ENCODE measurements around the gene SNX8. TPM values are rescaled to one million over a fixed set of nuclear protein-coding genes. Genes with fewer than 3 reads are reported as not detected.

The SNX8 gene
- total and polyA plus RNA-seq, 5 donors = 32.3 to 44.5 (median 37.6) TPM

DNA sequence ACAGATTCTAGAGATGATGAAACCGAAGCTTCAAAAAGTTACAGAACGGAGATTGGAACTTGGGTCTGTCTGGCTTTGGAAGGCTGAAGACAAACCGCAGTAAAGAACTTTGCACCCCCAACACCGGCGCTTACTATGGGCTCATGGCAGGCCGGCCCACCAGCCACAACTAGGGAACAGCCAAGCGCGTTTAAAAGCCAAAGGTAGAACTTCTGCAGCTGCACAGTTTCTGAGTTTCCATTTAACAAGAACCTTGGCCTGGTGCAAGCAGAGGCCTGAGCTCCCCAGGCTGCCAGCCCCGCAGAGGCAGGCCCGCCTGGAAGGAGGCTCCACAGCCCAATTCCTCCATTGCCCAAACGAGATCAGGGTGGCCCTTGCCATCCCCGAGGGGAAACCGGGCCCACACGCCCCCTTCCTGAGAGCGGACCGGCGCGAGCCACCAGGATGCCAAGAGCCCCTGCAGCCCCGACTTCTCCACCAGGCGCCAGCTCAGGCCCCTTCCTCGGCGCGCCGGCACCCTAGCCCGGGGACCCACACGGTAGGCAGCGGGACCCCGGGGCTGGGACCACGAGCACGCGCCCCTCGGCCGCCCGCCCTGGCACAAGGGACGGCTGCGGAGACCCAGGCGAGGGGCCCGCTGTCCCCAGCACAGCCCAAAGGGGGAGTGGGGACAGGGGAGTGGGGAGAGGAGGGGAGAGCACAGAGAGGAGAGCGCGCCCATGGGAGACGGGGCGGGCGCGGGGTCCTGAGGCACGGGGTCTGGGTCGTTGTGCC is 82.1 kb downstream of the SNX8 start:
- Histone ChIP-seq H3K9me3 (ENCODE audit: control insufficient read depth, low read length) (no peaks in the 10 kb centered on the region), H3K4me3 (ENCODE audit: low read length) (peak overlapping the region; percentile 85), H3K27me3 (ENCODE audit: control insufficient read depth, insufficient read depth) (no peaks in the 10 kb centered on the region), H3K4me1 (ENCODE audit: control insufficient read depth, insufficient read depth, low read length) (peaks cover 8% of the 10 kb centered on the region), H3K27ac (ENCODE audit: low read length) (no peak overlapping the region)
- DNase-seq (no peak), ATAC-seq (peak; percentile 36 to 52)
- WGBS = 2% methylated on average over 46 of the region's 46 CpGs
- intact Hi-C loops (cut with DNase I) = no loop called here

DNA sequence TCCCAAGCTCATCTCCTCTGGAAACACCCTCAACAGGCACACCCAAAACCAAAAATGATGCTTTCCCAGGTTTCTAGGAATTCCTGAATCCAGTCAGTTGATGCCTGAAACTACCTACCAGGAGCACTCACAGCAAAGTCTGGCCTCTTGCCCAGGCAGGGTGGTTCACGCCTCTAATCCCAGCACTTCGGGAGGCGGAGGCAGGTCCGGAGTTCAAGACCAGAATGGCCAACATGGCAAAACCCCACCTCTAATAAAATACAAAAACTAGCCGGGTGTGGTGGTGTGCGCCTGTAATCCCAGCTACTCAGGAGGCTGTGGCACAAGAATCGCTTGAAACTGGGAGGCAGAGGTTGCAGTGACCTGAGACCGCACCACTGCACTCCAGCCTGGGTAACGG is 83.4 kb downstream of the SNX8 start:
- H3K27ac ChIP-seq (ENCODE audit: low read length) = no peak overlapping the region
- peaks cover 8% of the 10 kb centered on the region for H3K4me1 ChIP-seq (ENCODE audit: control insufficient read depth, insufficient read depth, low read length)
- H3K4me3 ChIP-seq (ENCODE audit: low read length) = no peak overlapping the region
- intact Hi-C loops (cut with DNase I) = no loop called here
- no peaks in the 10 kb centered on the region for H3K9me3 ChIP-seq (ENCODE audit: control insufficient read depth, low read length)
- H3K27me3 ChIP-seq (ENCODE audit: control insufficient read depth, insufficient read depth) = no peaks in the 10 kb centered on the region
- ATAC-seq = no peak
- WGBS = 89% methylated on average over 9 of the region's 9 CpGs
- no peak for DNase-seq

DNA sequence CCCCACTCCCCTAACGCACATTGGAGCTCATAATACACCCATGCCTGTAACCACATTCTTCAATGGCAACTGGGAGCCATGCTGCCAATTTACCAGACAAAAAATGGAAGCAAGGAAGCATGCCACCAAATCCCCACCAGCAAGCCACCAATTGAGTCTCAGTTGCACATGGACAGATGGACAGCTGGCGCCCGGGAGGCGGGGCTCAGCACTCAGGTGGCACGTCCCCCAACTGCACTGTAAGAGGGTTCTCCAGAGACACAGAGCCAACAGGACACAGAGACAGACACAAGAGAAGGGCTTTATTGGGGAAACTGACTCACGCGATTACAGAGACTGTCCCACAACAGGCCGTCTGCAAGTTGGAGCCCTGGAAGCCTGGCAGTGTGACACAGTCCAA is 84.0 kb downstream of the SNX8 start:
- Histone ChIP-seq H3K27ac (ENCODE audit: low read length) (no peak overlapping the region), H3K4me1 (ENCODE audit: control insufficient read depth, insufficient read depth, low read length) (peaks cover 8% of the 10 kb centered on the region), H3K27me3 (ENCODE audit: control insufficient read depth, insufficient read depth) (no peaks in the 10 kb centered on the region), H3K4me3 (ENCODE audit: low read length) (no peak overlapping the region), H3K9me3 (ENCODE audit: control insufficient read depth, low read length) (no peaks in the 10 kb centered on the region)
- 93% methylated on average over 8 of the region's 8 CpGs for WGBS
- intact Hi-C loops (cut with DNase I) = no loop called here
- ATAC-seq (no peak), DNase-seq (no peak)

DNA sequence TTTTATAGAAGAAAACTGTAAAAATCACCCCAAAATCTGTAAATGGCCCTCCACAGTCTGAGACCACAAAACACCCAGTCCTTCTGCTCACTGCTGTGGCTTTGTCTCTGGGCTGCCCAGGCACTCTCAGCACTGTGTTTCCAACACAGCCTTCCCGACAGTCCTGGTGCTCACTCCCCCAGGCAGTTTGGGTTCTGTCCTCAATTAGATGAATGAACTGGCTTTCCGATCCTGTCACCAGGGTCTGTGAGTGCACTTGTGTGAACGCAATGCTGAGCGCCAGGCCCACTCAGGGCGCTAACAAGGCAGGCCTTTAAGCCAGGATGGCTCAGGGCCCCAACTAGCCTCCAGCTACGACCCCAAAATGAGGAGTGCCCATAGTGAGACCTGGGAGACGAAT is 84.8 kb downstream of the SNX8 start:
- Histone ChIP-seq H3K4me3 (ENCODE audit: low read length) (no peak overlapping the region), H3K27ac (ENCODE audit: low read length) (no peak overlapping the region), H3K27me3 (ENCODE audit: control insufficient read depth, insufficient read depth) (no peaks in the 10 kb centered on the region), H3K4me1 (ENCODE audit: control insufficient read depth, insufficient read depth, low read length) (peaks cover 8% of the 10 kb centered on the region), H3K9me3 (ENCODE audit: control insufficient read depth, low read length) (no peaks in the 10 kb centered on the region)
- intact Hi-C loops (cut with DNase I) = no loop called here
- DNase-seq = no peak
- 92% methylated on average over 7 of the region's 7 CpGs for WGBS
- no peak for ATAC-seq

DNA sequence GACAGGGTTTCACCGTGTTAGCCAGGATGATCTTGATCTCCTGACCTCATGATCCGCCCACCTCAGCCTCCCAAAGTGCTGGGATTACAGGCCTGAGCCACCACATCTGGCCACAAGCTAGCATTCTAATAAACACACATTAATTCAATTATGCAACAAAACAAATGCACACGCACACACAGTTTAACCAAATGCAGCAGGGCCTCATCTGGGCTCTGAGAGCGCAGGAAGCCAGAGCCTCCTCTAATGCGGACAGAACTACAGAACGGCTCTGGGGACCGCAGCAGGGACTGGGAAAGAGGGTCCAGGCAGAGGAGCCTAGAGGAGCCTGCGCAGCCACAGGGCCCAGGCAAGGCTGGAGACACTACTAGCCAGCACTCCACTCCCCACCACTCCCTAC is 85.3 kb downstream of the SNX8 start:
- Histone ChIP-seq H3K4me3 (ENCODE audit: low read length) (no peak overlapping the region), H3K27me3 (ENCODE audit: control insufficient read depth, insufficient read depth) (no peaks in the 10 kb centered on the region), H3K9me3 (ENCODE audit: control insufficient read depth, low read length) (no peaks in the 10 kb centered on the region), H3K27ac (ENCODE audit: low read length) (no peak overlapping the region), H3K4me1 (ENCODE audit: control insufficient read depth, insufficient read depth, low read length) (peaks cover 8% of the 10 kb centered on the region)
- no peak for ATAC-seq
- no peak for DNase-seq
- intact Hi-C loops (cut with DNase I) = no loop called here
- 91% methylated on average over 8 of the region's 8 CpGs for WGBS

DNA sequence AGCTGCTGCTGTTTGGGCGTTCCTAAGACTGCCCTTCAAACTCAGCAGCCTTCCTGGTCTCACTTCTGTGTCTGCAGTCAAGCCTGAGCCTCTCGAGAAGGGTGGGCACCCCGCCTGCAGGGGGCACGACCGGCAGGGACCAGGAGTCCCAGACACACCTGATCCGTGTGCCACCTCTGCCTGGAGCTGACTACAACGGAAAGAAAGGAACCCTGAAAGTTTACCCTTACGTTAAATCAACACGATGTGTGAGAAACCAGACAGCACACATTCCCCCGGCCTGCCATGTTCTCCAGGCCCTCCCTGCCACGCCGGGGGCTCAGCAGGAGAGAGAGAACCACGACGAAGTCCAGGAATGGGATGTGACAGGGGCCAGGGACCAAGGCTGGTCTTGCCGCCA is 86.5 kb downstream of the SNX8 start:
- ATAC-seq (no peak), DNase-seq (peak in 1 of 3 donors; percentile 18)
- H3K9me3 ChIP-seq (ENCODE audit: control insufficient read depth, low read length) = no peaks in the 10 kb centered on the region
- no peaks in the 10 kb centered on the region for H3K27me3 ChIP-seq (ENCODE audit: control insufficient read depth, insufficient read depth)
- H3K4me3 ChIP-seq (ENCODE audit: low read length) = no peak overlapping the region
- intact Hi-C loops (cut with DNase I) = no loop called here
- 86% methylated on average over 15 of the region's 15 CpGs for WGBS
- no peak overlapping the region for H3K27ac ChIP-seq (ENCODE audit: low read length)
- peaks cover 6% of the 10 kb centered on the region for H3K4me1 ChIP-seq (ENCODE audit: control insufficient read depth, insufficient read depth, low read length)

DNA sequence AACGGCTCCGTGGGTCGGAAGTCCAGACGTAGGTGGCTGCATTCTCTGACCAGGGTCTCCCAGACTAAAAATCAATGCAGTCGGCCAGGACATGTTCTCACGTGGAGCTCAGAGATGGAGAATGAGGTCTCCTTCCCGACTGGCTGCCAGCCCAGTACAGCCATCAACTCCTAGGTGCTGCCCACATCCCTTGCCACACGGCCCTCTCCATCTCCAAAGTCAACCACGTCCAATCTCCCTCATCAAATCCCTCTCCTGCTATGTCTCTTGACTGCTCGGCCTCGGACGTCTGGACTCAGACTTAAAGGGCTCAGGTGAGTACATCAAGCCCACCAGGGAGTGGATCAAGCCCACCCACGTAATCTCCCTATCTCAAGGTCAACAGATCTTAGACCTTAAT is 88.4 kb downstream of the SNX8 start:
- intact Hi-C loops (cut with DNase I) = no loop called here
- H3K27ac ChIP-seq (ENCODE audit: low read length) = no peak overlapping the region
- H3K4me1 ChIP-seq (ENCODE audit: control insufficient read depth, insufficient read depth, low read length) = no peaks in the 10 kb centered on the region
- H3K4me3 ChIP-seq (ENCODE audit: low read length) = no peak overlapping the region
- no peak for ATAC-seq
- H3K27me3 ChIP-seq (ENCODE audit: control insufficient read depth, insufficient read depth) = no peaks in the 10 kb centered on the region
- no peak for DNase-seq
- no peaks in the 10 kb centered on the region for H3K9me3 ChIP-seq (ENCODE audit: control insufficient read depth, low read length)
- 96% methylated on average over 13 of the region's 13 CpGs for WGBS

DNA sequence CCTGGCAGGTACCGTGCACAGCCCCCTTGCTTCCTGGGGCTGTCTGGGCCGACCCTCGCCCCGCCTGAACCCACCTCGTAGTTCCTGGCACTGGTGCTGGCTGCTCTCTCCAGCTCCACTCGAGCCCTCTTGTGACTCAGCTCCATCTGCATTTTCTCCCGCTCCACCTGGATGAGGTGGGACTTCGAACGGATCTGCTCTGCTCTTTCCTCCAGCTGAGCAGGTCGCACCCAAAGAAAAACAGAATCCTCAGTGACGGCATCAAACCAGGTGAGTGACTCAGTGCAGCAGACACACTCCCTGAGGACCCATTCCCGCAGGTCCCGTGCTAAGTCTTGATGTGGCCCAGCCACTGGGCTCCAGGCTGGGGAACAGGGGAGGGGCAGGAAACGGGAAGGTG is 88.9 kb downstream of the SNX8 start:
- DNase-seq (no peak), ATAC-seq (no peak)
- WGBS = 92% methylated on average over 14 of the region's 14 CpGs
- Histone ChIP-seq H3K9me3 (ENCODE audit: control insufficient read depth, low read length) (no peaks in the 10 kb centered on the region), H3K27me3 (ENCODE audit: control insufficient read depth, insufficient read depth) (no peaks in the 10 kb centered on the region), H3K4me3 (ENCODE audit: low read length) (no peak overlapping the region), H3K27ac (ENCODE audit: low read length) (no peak overlapping the region), H3K4me1 (ENCODE audit: control insufficient read depth, insufficient read depth, low read length) (no peaks in the 10 kb centered on the region)
- intact Hi-C loops (cut with DNase I) = no loop called here

DNA sequence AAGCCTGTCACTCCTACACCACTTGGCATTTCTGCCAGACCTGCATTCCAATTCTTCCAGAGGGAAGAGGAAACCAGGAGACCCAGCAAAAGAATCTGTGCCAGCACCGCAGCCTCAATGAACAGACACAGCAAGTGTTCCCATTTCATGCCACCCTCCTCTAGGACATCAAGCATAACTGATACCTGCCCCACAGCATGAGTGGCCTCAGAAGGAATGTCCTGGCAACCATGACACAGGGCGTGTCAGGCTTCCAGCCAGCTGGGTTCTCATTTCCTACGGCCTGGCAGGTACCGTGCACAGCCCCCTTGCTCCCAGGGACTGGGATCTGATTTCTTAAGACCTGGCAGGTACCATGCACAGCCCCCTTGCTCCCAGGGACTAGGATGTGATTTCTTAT is 89.3 kb downstream of the SNX8 start:
- H3K4me3 ChIP-seq (ENCODE audit: low read length) = no peak overlapping the region
- no peak for ATAC-seq
- WGBS = 85% methylated on average over 4 of the region's 4 CpGs

DNA sequence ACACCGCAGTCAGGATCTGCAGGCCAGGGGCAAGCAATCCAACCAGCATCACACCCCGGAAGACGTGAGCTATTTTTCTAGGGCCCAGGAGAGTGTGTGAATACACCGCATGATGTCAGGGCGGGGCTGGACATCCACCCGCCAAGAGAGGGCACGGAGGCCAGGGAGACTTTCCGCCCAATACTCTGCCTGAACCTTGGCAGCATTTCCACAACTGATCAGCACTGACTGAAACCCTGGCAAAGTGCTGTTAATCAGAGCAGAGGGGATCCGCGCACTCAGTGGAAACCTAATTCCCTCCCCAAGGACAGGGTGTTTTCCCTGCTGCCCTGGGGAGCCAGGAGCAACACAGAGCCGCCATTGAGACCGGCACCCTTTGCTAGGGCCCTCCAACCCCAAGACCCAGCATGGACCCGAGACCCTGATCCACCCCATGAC is 89.7 kb downstream of the SNX8 start:
- H3K27ac ChIP-seq (ENCODE audit: low read length) = no peak overlapping the region
- DNase-seq = no peak
- 91% methylated on average over 13 of the region's 13 CpGs for WGBS
- ATAC-seq = no peak
- H3K4me3 ChIP-seq (ENCODE audit: low read length) = no peak overlapping the region
- no peaks in the 10 kb centered on the region for H3K9me3 ChIP-seq (ENCODE audit: control insufficient read depth, low read length)
- intact Hi-C loops (cut with DNase I) = no loop called here
- no peaks in the 10 kb centered on the region for H3K27me3 ChIP-seq (ENCODE audit: control insufficient read depth, insufficient read depth)
- H3K4me1 ChIP-seq (ENCODE audit: control insufficient read depth, insufficient read depth, low read length) = no peaks in the 10 kb centered on the region

More for the DNA sequence above, 89.3 kb downstream of the SNX8 start:
- intact Hi-C loops (cut with DNase I) = no loop called here
- no peak overlapping the region for H3K27ac ChIP-seq (ENCODE audit: low read length)
- no peaks in the 10 kb centered on the region for H3K4me1 ChIP-seq (ENCODE audit: control insufficient read depth, insufficient read depth, low read length)
- no peaks in the 10 kb centered on the region for H3K9me3 ChIP-seq (ENCODE audit: control insufficient read depth, low read length)
- no peaks in the 10 kb centered on the region for H3K27me3 ChIP-seq (ENCODE audit: control insufficient read depth, insufficient read depth)
- no peak for DNase-seq

DNA sequence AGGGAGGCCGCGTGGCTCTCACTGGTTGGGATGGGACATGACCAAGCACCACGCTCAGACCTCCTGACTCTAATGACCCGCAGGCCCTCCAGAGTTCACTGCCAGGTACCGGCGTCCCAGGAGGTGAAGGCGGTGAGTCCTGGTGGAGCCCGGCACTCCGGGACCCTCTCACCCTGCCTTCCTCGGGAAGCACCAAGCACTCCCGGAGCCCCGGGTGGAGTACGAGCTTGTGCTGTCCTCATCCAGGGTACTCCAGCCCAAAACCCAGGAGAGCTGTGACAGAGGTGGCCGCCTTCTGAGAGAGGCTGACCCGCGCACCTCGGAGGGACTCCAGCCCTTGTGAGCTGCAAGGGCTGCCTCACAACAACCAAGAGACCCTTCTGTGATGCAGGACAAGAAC is 90.9 kb downstream of the SNX8 start:
- Histone ChIP-seq H3K27me3 (ENCODE audit: control insufficient read depth, insufficient read depth) (no peaks in the 10 kb centered on the region), H3K27ac (ENCODE audit: low read length) (no peak overlapping the region), H3K4me3 (ENCODE audit: low read length) (no peak overlapping the region), H3K9me3 (ENCODE audit: control insufficient read depth, low read length) (no peaks in the 10 kb centered on the region), H3K4me1 (ENCODE audit: control insufficient read depth, insufficient read depth, low read length) (no peaks in the 10 kb centered on the region)
- DNase-seq = no peak
- intact Hi-C loops (cut with DNase I) = no loop called here
- WGBS = 95% methylated on average over 17 of the region's 17 CpGs
- no peak for ATAC-seq

DNA sequence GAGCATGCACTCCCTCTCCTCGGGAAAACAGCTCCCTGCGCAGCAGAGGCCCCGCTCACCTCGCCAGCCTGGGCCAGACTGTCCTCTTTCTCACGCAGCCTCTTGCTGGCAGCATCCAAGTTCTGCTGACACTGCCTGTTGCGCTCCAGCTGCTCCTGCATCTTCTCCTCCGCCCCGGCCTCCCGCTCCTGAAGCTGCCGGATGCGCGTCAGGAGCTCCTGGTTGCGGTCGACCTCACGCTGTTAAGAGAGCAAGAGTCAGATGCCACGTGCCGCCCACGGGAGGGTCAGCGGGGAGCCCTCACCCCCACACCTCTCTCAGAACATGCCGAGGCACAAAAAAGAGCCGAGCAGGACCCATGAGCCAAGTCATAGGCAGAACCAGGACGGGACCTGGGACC is 91.7 kb downstream of the SNX8 start:
- no peaks in the 10 kb centered on the region for H3K9me3 ChIP-seq (ENCODE audit: control insufficient read depth, low read length)
- DNase-seq (no peak), ATAC-seq (no peak)
- 93% methylated on average over 22 of the region's 22 CpGs for WGBS
- H3K4me1 ChIP-seq (ENCODE audit: control insufficient read depth, insufficient read depth, low read length) = no peaks in the 10 kb centered on the region
- no peaks in the 10 kb centered on the region for H3K27me3 ChIP-seq (ENCODE audit: control insufficient read depth, insufficient read depth)
- intact Hi-C loops (cut with DNase I) = no loop called here
- H3K27ac ChIP-seq (ENCODE audit: low read length) = no peak overlapping the region
- no peak overlapping the region for H3K4me3 ChIP-seq (ENCODE audit: low read length)
